GM23338 (cell line): ENCODE measurements around the gene RAET1G. TPM values are rescaled to one million over a fixed set of nuclear protein-coding genes. Genes with fewer than 3 reads are reported as not detected.

ENCODE experiments used
- ATAC-seq: fragments of 200-7000 bp; cut with Tn5 transposase; 3 replicates; pipeline ENCODE4 v1.9.1; 2020
- DNase-seq: peaks from one replicate; pipeline ENCODE4 v3.0.0-alpha.2; 2015; ENCODE audit warnings: low spot score
- H2AFZ ChIP-seq: fragments of 200-600 bp; sonication (generic); 2 replicates; pipeline ENCODE4 v1.8.0; 2016; ENCODE audit warnings: antibody characterized with exemption, mild to moderate bottlenecking, moderate library complexity
- H3F3A ChIP-seq: fragments of 200-600 bp; sonication (generic); replicated peaks from 2 replicates; pipeline ENCODE4 v1.8.0; 2017; ENCODE audit warnings: antibody characterized with exemption, mixed run types, low read depth
- H3K27ac ChIP-seq: fragments of 200-600 bp; sonication (generic); 2 replicates; pipeline ENCODE4 v1.6.1; 2016; ENCODE audit warnings: low read depth
- H3K27me3 ChIP-seq: fragments of 200-600 bp; sonication (generic); 2 replicates; pipeline ENCODE4 v1.8.0; 2016; ENCODE audit warnings: mild to moderate bottlenecking, mixed run types, moderate library complexity; ENCODE audit not compliant: insufficient read depth
- H3K36me3 ChIP-seq: fragments of 200-600 bp; sonication (generic); 2 replicates; pipeline ENCODE4 v1.8.0; 2016; ENCODE audit warnings: mild to moderate bottlenecking; ENCODE audit not compliant: insufficient read depth
- H3K4me1 ChIP-seq: fragments of 200-600 bp; sonication (generic); 2 replicates; pipeline ENCODE4 v1.8.0; 2016; ENCODE audit warnings: mild to moderate bottlenecking, moderate library complexity; ENCODE audit not compliant: insufficient read depth
- H3K4me2 ChIP-seq: fragments of 200-600 bp; sonication (generic); 2 replicates; pipeline ENCODE4 v1.7.1; 2017; ENCODE audit warnings: mixed run types
- H3K4me3 ChIP-seq: fragments of 200-600 bp; sonication (generic); 2 replicates; pipeline ENCODE4 v1.6.1; 2016; ENCODE audit warnings: mixed run types
- H3K79me2 ChIP-seq: fragments of 200-600 bp; sonication (generic); replicated peaks from 2 replicates; pipeline ENCODE4 v1.8.0; 2017; ENCODE audit warnings: mild to moderate bottlenecking; ENCODE audit not compliant: insufficient read depth
- H3K9me2 ChIP-seq: fragments of 200-600 bp; sonication (generic); 2 replicates; pipeline ENCODE4 v1.8.0; 2017; ENCODE audit not compliant: insufficient read depth
- H4K20me1 ChIP-seq: fragments of 200-600 bp; sonication (generic); replicated peaks from 2 replicates; pipeline ENCODE4 v1.8.0; 2017; ENCODE audit warnings: mild to moderate bottlenecking; ENCODE audit not compliant: insufficient read depth
- H3K27ac Mint-ChIP-seq: 2 replicates; pipeline ENCODE4 v1.8.0; 2020; ENCODE audit warnings: inconsistent platforms, mild to moderate bottlenecking, moderate library complexity, mixed read lengths
- H3K27me3 Mint-ChIP-seq: 3 replicates; pipeline ENCODE4 v1.8.0; 2022; ENCODE audit warnings: low read depth, mild to moderate bottlenecking, moderate library complexity, mixed read lengths, inconsistent platforms; ENCODE audit not compliant: insufficient read depth, poor library complexity
- H3K36me3 Mint-ChIP-seq: 3 replicates; pipeline ENCODE4 v1.8.0; 2021; ENCODE audit warnings: low read depth, mild to moderate bottlenecking, inconsistent platforms, moderate library complexity, mixed read lengths
- H3K4me1 Mint-ChIP-seq: 3 replicates; pipeline ENCODE4 v1.8.0; 2020; ENCODE audit warnings: mild to moderate bottlenecking, inconsistent platforms, mixed read lengths
- H3K4me3 Mint-ChIP-seq: 3 replicates; pipeline ENCODE4 v1.8.0; 2021; ENCODE audit warnings: moderate library complexity, mild to moderate bottlenecking, inconsistent platforms, mixed read lengths
- H3K9me3 Mint-ChIP-seq: 3 replicates; pipeline ENCODE4 v1.8.0; 2020; ENCODE audit warnings: moderate library complexity, mild to moderate bottlenecking, inconsistent platforms, mixed read lengths
- CREB1 ChIP-seq: fragments of 250-450 bp; sonication (Bioruptor Pico); IDR thresholded peaks from 2 replicates; pipeline ENCODE4 v1.5.0; 2020; ENCODE audit warnings: low read depth, mild to moderate bottlenecking, moderate library complexity
- EZH2 ChIP-seq: fragments of 200-600 bp; sonication (generic); IDR thresholded peaks from one replicate; pipeline ENCODE4 v1.8.0; 2017; ENCODE audit warnings: antibody characterized with exemption, mild to moderate bottlenecking, low read depth; ENCODE audit not compliant: unreplicated experiment
- EZH2phosphoT487 ChIP-seq: fragments of 200-600 bp; sonication (generic); IDR thresholded peaks from one replicate; pipeline ENCODE4 v1.8.1; 2018; ENCODE audit warnings: antibody characterized with exemption; ENCODE audit not compliant: unreplicated experiment
- JUNB ChIP-seq: IDR thresholded peaks from one replicate; pipeline ENCODE4 v1.6.1; 2016; ENCODE audit warnings: antibody characterized with exemption; ENCODE audit not compliant: unreplicated experiment
- STAT1 ChIP-seq: IDR thresholded peaks from one replicate; pipeline ENCODE4 v1.6.1; 2016; ENCODE audit warnings: antibody characterized with exemption; ENCODE audit not compliant: unreplicated experiment
- ZNF114 ChIP-seq: fragments of 250-450 bp; sonication (Bioruptor Pico); IDR thresholded peaks from 2 replicates; pipeline ENCODE4 v1.5.0; 2020; ENCODE audit warnings: mild to moderate bottlenecking, moderate library complexity
- ZNF331 ChIP-seq: fragments of 250-450 bp; sonication (Bioruptor Pico); IDR thresholded peaks from 2 replicates; pipeline ENCODE4 v1.5.0; 2020; ENCODE audit warnings: low read depth, mild to moderate bottlenecking, moderate library complexity
- polyA plus RNA-seq: library from polyadenylated mRNA; unstranded; fragments of >200 nt; fragmentation: Nextera tagmentation; extraction: Ambion mirVana; gene quantifications from 2 replicates; pipeline ENCODE4 v1.2.1, GENCODE V29; 2016
- total RNA-seq: library from RNA; depleted of rRNA; stranded (reverse); fragments of >200 nt; shearing (Covaris generic); gene quantifications from 2 replicates; pipeline ENCODE4 v1.2.3, GENCODE V29; 2014
- TF ChIP-seq, protein P1 (sequence below): IDR thresholded peaks from one replicate; pipeline ENCODE4 v1.6.1; 2018; ENCODE audit warnings: antibody characterized with exemption; ENCODE audit not compliant: unreplicated experiment
- TF ChIP-seq, protein P2 (sequence below): IDR thresholded peaks from 2 replicates; pipeline ENCODE4 v1.6.1; 2016; ENCODE audit warnings: antibody characterized with exemption
- TF ChIP-seq, protein P3 (sequence below), 2 experiments: fragments of 200-600 bp in 1 of 2; sonication (generic) in 1 of 2; conservative IDR thresholded peaks; 2 replicates each; pipeline versions ENCODE4 v1.5.1 to v1.6.1; 2016 to 2017; ENCODE audit warnings: antibody characterized with exemption in 2 of 2, low read depth in 2 of 2, mild to moderate bottlenecking in 2 of 2, moderate library complexity in 1 of 2

The RAET1G gene
- total and polyA plus RNA-seq, 2 experiments from 2014 or later, result not detected

GRCh38 chr6:149899486-149899885 is 23.4 kb downstream of the RAET1G start (continued):
- TF ChIP-seq, protein P1, sequence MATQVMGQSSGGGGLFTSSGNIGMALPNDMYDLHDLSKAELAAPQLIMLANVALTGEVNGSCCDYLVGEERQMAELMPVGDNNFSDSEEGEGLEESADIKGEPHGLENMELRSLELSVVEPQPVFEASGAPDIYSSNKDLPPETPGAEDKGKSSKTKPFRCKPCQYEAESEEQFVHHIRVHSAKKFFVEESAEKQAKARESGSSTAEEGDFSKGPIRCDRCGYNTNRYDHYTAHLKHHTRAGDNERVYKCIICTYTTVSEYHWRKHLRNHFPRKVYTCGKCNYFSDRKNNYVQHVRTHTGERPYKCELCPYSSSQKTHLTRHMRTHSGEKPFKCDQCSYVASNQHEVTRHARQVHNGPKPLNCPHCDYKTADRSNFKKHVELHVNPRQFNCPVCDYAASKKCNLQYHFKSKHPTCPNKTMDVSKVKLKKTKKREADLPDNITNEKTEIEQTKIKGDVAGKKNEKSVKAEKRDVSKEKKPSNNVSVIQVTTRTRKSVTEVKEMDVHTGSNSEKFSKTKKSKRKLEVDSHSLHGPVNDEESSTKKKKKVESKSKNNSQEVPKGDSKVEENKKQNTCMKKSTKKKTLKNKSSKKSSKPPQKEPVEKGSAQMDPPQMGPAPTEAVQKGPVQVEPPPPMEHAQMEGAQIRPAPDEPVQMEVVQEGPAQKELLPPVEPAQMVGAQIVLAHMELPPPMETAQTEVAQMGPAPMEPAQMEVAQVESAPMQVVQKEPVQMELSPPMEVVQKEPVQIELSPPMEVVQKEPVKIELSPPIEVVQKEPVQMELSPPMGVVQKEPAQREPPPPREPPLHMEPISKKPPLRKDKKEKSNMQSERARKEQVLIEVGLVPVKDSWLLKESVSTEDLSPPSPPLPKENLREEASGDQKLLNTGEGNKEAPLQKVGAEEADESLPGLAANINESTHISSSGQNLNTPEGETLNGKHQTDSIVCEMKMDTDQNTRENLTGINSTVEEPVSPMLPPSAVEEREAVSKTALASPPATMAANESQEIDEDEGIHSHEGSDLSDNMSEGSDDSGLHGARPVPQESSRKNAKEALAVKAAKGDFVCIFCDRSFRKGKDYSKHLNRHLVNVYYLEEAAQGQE, result no peak
- no peak for TF ChIP-seq JUNB

GRCh38 chr6:149898966-149899365 is 24.0 kb downstream of the RAET1G start:
- H3K36me3 Mint-ChIP-seq, result no peaks in the 10 kb centered on the region
- TF ChIP-seq EZH2phosphoT487 (no peak), EZH2 (no peak), STAT1 (no peak), ZNF331 (no peak), CREB1 (CRISPR knock-in tag) (no peak), JUNB (no peak), ZNF114 (CRISPR knock-in tag) (no peak)
- TF ChIP-seq, protein P2, sequence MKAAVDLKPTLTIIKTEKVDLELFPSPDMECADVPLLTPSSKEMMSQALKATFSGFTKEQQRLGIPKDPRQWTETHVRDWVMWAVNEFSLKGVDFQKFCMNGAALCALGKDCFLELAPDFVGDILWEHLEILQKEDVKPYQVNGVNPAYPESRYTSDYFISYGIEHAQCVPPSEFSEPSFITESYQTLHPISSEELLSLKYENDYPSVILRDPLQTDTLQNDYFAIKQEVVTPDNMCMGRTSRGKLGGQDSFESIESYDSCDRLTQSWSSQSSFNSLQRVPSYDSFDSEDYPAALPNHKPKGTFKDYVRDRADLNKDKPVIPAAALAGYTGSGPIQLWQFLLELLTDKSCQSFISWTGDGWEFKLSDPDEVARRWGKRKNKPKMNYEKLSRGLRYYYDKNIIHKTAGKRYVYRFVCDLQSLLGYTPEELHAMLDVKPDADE, result no peak
- TF ChIP-seq, protein P1, result no peak
- TF ChIP-seq, protein P3, sequence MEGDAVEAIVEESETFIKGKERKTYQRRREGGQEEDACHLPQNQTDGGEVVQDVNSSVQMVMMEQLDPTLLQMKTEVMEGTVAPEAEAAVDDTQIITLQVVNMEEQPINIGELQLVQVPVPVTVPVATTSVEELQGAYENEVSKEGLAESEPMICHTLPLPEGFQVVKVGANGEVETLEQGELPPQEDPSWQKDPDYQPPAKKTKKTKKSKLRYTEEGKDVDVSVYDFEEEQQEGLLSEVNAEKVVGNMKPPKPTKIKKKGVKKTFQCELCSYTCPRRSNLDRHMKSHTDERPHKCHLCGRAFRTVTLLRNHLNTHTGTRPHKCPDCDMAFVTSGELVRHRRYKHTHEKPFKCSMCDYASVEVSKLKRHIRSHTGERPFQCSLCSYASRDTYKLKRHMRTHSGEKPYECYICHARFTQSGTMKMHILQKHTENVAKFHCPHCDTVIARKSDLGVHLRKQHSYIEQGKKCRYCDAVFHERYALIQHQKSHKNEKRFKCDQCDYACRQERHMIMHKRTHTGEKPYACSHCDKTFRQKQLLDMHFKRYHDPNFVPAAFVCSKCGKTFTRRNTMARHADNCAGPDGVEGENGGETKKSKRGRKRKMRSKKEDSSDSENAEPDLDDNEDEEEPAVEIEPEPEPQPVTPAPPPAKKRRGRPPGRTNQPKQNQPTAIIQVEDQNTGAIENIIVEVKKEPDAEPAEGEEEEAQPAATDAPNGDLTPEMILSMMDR (conservative IDR thresholded peaks at IDR 0.05; ENCODE audit: low read depth in 2 of 2), result no peak
- Histone ChIP-seq H3K4me3 (no peak overlapping the region), H4K20me1 (no peaks in the 10 kb centered on the region), H3K27ac (no peak overlapping the region), H3K36me3 (no peaks in the 10 kb centered on the region), H3K27me3 (no peaks in the 10 kb centered on the region), H2AFZ (no peak overlapping the region), H3K4me1 (no peaks in the 10 kb centered on the region; the same call in 1 of the 2 replicates), H3K79me2 (no peaks in the 10 kb centered on the region), H3F3A (no peaks in the 10 kb centered on the region), H3K9me2 (no peaks in the 10 kb centered on the region), H3K4me2 (no peak overlapping the region)
- ATAC-seq, result no peak
- H3K4me3 Mint-ChIP-seq, result no peak overlapping the region
- peaks cover 11% of the 10 kb centered on the region for H3K4me1 Mint-ChIP-seq
- DNase-seq, result no peak
- peaks cover 18% of the 10 kb centered on the region for H3K27me3 Mint-ChIP-seq
- no peaks in the 10 kb centered on the region; the same call in 2 of the 3 replicates for H3K9me3 Mint-ChIP-seq
- no peak overlapping the region for H3K27ac Mint-ChIP-seq
